NCI-H446 (cell line): ENCODE results near the gene POLK.
"Not testable (repeated sequence)": the region's sequence is repeated elsewhere in the genome, so short reads cannot be mapped to it uniquely, and the experiment has no call there.

ENCODE experiments used
- DNase-seq, 2 experiments: peaks; one replicate each; lab custom pipeline; 2025; lab: John Stamatoyannopoulos, UW

The POLK gene

GRCh38 chr5:75510836-75511434 is 756 bp upstream of the POLK start:
- DNase-seq, result no peak

GRCh38 chr5:75512383-75513074 is 838 bp downstream of the POLK start:
- DNase-seq, result no peak

DNA sequence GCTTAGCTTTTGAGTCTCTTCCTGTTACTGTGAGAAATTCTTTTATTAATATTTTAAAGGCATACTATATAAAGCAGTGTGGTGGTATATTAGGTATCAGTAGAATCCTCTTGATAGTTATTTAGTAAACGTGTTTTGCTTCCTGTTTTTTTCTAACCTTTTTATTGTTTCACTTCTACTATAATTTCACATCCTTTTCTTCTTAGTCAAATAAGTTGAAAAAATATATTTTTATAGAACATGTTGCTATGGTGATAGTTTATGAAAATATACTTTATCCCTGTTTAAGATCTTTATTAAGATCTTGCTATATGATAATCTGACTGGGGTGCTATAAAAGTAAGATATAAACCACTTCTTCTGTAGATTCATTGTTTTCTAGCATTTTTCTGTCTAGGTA is 2.1 kb downstream of the POLK start:
- no peak for DNase-seq

DNA sequence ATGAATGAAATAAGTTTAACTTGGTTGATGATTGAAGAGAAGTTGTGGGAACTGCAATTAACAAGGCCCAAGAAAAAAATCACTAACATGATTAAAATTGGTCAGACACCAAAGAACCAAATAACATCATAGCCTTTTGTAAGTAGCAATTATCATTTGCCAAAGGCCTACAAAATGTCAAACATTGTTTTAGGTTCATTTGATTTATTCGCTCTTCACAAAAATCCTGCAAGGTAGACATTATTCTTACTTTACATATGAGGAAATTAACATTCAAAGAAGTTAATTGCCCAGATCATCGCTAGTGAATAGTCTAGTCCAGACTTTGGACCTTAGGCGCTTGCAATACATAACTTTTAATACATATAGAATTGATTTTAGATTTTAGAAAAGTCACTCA is 2.6 kb downstream of the POLK start:
- no peak for DNase-seq

- DNase-seq, result no peak
Observed at GRCh38 chr5:75519761-75520160, 8.1 kb downstream of the POLK start.

DNA sequence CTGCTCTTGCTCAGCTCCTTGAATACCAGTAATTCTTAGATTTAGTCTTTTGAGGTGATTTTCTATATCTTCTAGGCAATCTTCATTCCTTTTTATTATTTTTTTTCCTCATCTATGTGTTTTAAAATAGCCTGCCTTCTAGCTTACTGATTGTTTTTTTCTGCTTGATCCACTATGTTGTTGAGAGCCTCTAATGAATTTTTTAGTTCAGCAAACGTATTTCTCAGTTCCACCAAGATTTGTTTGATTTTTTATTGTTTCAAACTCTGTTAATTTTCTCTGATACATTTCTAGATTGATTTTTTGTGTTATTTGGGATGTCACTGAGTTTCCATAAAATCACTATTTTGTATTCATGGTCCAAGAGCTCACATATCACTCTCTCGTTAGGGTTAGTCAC is 9.5 kb downstream of the POLK start:
- DNase-seq, result no peak

DNA sequence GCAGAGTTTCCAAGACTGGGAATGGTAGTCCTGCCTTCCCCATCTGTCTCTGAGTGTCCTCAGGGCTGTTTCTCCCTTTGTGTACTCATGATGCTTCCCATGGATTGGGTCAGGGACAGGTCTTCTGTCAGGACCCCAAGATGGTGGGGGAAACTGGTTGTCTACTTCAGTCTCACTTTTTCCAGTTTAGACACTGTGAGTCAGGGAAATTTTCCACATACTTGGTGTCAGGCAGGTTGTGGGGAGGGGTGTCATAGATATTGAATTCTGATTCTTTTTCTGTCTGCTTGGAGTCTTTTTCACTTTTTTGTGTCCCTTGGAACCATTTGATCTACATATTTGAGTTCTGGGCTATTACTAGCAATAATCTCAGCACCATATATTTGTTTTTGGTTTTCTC is 10.3 kb downstream of the POLK start:
- no peak for DNase-seq

DNA sequence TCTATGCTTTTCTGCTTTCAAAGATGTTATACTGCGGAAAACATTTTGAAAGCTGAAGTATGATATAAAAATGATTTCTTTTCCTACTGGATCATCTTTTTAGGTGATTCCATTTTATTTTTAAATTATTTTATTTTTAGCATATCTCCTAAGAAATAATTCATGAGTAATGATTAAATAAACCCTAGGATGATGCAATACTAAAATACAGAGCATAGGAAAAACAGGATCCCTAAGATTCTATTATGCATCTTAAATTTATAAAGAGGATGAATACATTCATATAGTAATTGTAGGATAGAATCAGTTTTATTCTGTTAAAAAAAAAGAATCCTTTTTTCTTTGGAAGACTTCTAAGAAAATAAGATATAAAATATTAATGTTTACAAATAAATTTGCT is 10.9 kb downstream of the POLK start:
- DNase-seq, result no peak

- no peak for DNase-seq
Observed at GRCh38 chr5:75523275-75523674, 11.6 kb downstream of the POLK start.

DNA sequence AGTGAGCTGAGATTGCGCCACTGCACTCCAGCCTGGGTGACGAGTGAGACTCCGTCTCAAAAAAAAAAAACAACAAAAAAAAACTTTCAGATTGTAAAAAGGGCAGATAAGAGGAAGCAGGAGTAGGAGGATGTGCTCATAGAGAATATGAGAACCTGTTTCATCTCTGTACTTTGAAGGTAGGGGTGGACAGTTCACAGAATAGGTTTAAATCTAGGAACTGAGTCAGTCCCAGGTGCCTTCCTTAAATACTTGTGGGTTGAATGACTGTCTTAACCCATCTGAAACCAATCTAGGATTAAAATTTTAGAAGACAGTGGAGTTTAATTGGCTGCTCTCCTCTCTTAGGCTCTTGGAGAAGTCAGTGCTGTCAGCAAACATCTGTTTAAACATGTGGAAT is 12.4 kb downstream of the POLK start:
- no peak for DNase-seq

DNA sequence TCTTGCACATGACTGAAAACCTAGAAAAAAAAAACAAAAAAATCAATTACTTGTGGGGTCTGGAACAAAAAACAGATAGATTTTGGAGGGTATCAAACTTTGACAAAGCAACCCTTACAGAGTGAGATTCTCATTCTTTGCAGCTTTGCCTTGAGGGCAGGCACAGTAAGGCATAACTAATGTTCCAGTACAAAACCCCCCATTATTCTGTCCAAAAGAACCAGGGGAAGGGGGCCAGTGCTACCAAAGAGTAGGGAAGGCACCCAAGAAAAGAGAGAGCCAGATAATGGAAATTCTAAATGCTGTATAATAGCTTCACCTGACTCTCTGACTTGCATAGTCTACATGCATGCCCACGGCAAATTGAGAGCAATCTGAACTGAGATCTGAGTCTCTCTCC is 12.9 kb downstream of the POLK start:
- no peak for DNase-seq

- DNase-seq, result no peak
Observed at GRCh38 chr5:75525344-75525743, 13.7 kb downstream of the POLK start.

- no peak for DNase-seq
Observed at GRCh38 chr5:75526070-75526469, 14.4 kb downstream of the POLK start.

- DNase-seq, result no peak
Observed at GRCh38 chr5:75529185-75529584, 17.5 kb downstream of the POLK start.

DNA sequence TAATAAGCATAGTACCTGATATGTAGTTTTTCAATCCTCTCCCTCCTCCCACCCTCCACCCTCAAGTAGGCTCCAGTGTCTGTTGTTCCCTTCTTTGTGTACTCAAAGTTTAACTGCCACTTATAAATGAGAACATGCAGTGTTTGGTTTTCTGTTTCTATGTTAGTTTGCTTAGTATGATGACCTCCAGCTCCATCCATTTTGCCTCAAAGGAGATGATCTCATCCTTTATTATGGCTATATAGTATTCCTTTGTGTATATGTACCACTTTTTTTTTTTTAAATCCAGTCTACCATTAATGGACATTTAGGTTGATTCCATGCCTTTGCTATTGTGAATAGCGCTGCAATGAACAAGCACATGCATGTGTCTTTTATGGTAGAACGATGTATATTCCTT is 20.5 kb downstream of the POLK start:
- DNase-seq, result no peak

- DNase-seq, result not testable (repeated sequence)
Observed at GRCh38 chr5:75533716-75534115, 22.0 kb downstream of the POLK start.

DNA sequence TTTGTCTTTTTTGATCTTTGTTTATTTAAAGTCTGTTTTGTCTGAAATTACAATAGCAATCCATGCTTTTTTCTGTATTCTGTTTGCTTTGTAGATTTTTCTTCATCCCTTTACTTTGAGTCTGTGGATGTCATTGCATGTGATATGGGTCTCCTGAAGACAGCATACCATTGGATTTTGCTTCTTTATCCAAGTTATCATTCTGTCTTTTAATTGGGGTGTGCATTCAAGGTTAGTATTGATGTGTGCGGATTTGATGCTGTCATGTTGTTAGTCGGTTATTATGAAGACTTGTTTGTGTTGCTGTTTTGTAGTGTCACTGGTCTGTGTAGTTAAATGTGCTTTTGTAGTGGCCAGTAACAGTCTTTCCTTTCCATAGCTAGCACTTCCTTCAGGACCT is 23.0 kb downstream of the POLK start:
- DNase-seq, result no peak

DNA sequence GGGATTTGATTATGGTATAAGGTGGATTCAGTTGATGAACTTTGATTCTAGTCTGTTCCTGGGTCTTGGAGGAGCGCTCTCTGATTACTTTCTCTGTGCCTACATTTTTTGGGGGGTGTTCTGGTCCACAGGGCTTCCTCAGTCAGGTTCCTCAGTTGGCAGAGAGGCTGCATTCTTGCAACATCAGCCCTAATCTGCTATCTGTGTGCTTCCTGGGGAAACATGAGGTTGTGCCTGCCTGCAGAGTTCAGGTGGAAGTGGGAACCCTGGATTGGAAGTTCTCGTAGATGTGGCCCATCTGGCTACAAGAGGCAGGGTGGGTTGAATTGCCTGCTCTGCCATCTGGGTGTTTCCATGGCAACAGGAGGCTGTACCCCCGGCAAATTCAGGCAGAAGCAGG is 24.5 kb downstream of the POLK start:
- no peak for DNase-seq

DNA sequence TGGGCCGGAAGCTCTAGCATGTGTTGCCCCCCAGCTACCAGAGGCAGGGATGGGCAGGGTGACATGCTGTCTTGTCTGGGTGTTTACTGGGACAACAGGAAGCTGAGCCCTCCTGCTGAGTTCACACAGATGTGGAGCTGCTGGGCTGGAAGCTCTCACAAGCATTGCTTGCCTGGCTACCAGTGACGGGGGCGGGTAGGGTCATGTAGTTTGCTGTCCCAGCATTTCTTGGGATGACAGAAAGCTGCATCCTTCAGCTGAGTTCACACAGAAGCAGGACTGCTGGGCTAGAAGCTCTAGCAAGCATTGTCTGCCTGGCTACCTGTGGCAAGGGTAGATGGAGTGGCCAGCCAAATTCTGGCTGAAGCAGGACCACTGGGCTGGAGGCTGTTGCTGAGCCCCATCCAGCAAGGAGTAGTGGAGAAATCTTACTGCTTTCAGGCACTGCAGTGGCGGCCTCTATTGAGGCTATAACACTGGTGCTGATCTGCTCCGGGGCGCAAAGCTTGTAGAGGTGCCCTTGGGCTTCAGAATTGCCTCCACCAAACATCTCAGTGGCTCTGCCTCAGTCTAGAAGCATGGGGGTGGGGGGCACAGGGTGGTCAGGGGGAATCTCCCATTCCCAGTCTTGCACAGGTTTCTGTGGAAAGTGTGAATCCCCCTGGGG is 25.1 kb downstream of the POLK start:
- DNase-seq, result no peak

DNA sequence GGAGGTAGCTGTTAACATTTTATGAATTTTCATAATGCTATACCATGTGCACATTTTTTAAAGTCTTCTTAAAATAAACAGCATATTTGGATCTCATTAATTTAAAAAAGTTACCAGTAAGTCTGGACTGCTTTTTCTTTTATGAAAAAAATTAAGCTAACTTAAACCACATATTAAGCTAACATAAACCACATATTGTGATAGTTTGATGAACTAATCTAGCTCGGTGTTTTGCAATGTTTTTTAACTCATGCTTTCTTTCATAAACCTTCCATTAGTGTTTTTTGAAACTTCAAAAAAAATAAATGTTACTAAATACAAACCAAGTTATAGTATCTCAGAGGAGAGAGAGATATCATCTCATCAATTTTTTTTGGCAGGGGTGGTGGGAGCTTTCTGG is 26.5 kb downstream of the POLK start:
- no peak for DNase-seq

- DNase-seq, result no peak
Observed at GRCh38 chr5:75545131-75545530, 33.4 kb downstream of the POLK start.

DNA sequence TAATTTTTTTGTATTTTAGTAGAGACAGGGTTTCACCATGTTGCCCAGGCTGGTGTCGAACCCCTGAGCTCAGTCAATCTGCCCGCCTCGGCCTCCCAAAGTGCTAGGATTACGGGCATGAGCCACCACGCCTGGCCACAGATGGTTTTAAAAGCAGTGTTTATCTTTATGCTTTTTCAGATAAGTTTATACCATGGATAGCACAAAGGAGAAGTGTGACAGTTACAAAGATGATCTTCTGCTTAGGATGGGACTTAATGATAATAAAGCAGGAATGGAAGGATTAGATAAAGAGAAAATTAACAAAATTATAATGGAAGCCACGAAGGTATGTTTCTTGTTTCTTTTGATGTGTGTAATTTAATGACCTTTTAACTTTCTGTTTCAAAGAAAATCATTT is 35.1 kb downstream of the POLK start:
- no peak for DNase-seq

DNA sequence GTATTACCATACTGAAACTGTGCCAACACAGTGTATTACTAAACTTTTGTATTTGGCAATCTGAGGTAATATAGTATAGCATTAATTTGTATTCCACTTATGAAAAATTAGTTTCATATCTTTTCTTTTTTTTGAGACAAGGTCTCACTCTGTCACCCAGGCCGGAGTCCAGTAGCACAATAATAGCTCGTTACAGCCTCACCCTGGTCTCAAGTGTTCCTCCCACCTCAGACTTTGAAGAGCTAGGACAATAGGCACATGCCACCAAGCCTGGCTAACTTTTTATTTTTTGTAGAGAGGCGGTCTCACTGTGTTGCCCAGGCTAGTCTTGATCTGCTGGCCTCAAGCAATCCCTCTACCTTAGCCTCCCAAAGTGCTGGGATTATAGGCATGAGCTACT is 36.1 kb downstream of the POLK start:
- DNase-seq, result no peak

DNA sequence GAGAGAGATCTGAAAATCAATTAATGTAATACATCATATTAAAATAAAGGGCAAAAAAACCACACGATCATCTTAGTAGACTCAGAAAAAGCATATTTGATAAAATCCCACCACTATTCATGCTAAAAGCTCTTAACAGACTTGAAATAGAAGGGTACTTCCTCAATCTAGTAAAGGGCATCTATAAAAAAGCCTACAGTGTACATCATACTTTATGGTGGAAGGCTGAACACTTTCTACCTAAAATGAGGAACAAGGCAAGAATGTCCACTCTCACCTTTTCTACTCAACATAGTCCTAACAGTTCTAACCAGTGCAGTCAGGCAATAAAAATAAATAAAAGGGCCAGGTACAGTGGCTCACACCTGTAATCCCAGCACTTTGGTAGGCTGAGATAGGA is 38.9 kb downstream of the POLK start:
- DNase-seq, result no peak
